ENCODE measurements around the gene ZDHHC17. TPM values are rescaled to one million over a fixed set of nuclear protein-coding genes. Genes with fewer than 3 reads are reported as not detected.

The ZDHHC17 gene
- total RNA-seq, 1 experiment from 2014 or later = 25.3 TPM

GRCh38 chr12:76802060-76802459, 38.1 kb downstream of the ZDHHC17 start:
- Histone ChIP-seq H3K4me3 (replicated peaks in 1 of 2; ENCODE audit: low read depth in 1 of 2, low read length in 2 of 2) (no peak overlapping the region), H3K9me2 (ENCODE audit: insufficient read depth) (no peaks in the 10 kb centered on the region), H3K4me2 (ENCODE audit: low read length) (no peak overlapping the region), H3K4me1 (ENCODE audit: control insufficient read depth in 1 of 2, insufficient read depth in 2 of 2, low read length in 2 of 2) (no peaks in the 10 kb centered on the region), H3K27ac (ENCODE audit: low read depth, low read length) (no peak overlapping the region), H3K9me3 (ENCODE audit: control insufficient read depth in 1 of 2, insufficient read depth in 1 of 2, low read depth in 1 of 2, low read length in 2 of 2) (no peaks in the 10 kb centered on the region), H3K36me3 (ENCODE audit: control insufficient read depth in 1 of 2, insufficient read depth in 2 of 2, low read length in 2 of 2) (peaks cover 4% of the 10 kb centered on the region in 2 experiments; a peak in 2 of 4 replicates), H3K9ac (ENCODE audit: low read length) (no peak overlapping the region), H3K27me3 (ENCODE audit: insufficient read depth, low read length) (no peaks in the 10 kb centered on the region), H4K20me1 (ENCODE audit: insufficient read depth) (0 out of 2 replicates have a peak, but pooled peaks cover 2% of the 10 kb centered on the region), H2AFZ (ENCODE audit: low read depth, low read length, poor library complexity, severe bottlenecking) (no peak overlapping the region), H3K79me2 (ENCODE audit: insufficient read depth, low read length) (peaks cover 7% of the 10 kb centered on the region; the same call in 1 of the 2 replicates)
- TF ChIP-seq YY1 (IDR thresholded peaks at IDR 0.05; ENCODE audit: extremely low read depth, insufficient replicate concordance, low read depth, low read length) (no peak), CTCF (IDR thresholded peaks at IDR 0.05 in 2 of 3, conservative IDR thresholded peaks at IDR 0.05 in 1 of 3; ENCODE audit: borderline replicate concordance in 1 of 3, insufficient read depth in 1 of 3, low read depth in 2 of 3, low read length in 2 of 3) (no peak), EZH2phosphoT487 (IDR thresholded peaks at IDR 0.05; ENCODE audit: borderline replicate concordance) (no peak), TCF7L2 (IDR thresholded peaks at IDR 0.05; ENCODE audit: borderline replicate concordance, extremely low read depth, insufficient read depth, insufficient read length) (no peak), ELF1 (IDR thresholded peaks at IDR 0.05; ENCODE audit: borderline replicate concordance, low read depth) (no peak), SIN3A (IDR thresholded peaks at IDR 0.05; ENCODE audit: low read depth) (no peak), ATF3 (IDR thresholded peaks at IDR 0.05) (no peak), POLR2AphosphoS5 (IDR thresholded peaks at IDR 0.05; ENCODE audit: low read depth, low read length) (no peak)
- intact Hi-C loops (cut with micrococcal nuclease) = no loop called here
- DNase-seq (ENCODE audit: low read depth, low spot score) (no peak), ATAC-seq (no peak)
- ChIA-PET RAD21 (ENCODE audit: low non-redundant PET in 1 of 2, low total read pairs in 2 of 2, uncharacterized antibody in 2 of 2, unreplicated experiment in 2 of 2) (no interaction called here), POLR2A (no interaction called here), CTCF (no interaction called here)
- BruUV-seq (replicated peaks) = no TSS peak

All from HCT116 (cell line).